ENCODE data around the gene DOK7.
"Not testable (repeated sequence)": the region's sequence is repeated elsewhere in the genome, so short reads cannot be mapped to it uniquely, and the experiment has no call there.

DOK7 gene

GRCh38 chr4:3442959-3443749 is 20.0 kb upstream of the DOK7 start:
- no peak for DNase-seq (ENCODE audit: low spot score)

- no peak for DNase-seq (ENCODE audit: low spot score)
Observed at GRCh38 chr4:3443750-3444309, 19.3 kb upstream of the DOK7 start.

- DNase-seq (ENCODE audit: low spot score): no peak
Observed at GRCh38 chr4:3444351-3445110, 18.6 kb upstream of the DOK7 start.

GRCh38 chr4:3445111-3445820 is 17.8 kb upstream of the DOK7 start:
- DNase-seq (ENCODE audit: low spot score): no peak

GRCh38 chr4:3445829-3446545 is 17.1 kb upstream of the DOK7 start:
- no peak for DNase-seq (ENCODE audit: low spot score)

- no peak for DNase-seq (ENCODE audit: low spot score)
Observed at GRCh38 chr4:3446631-3447320, 16.3 kb upstream of the DOK7 start.

- no peak for DNase-seq (ENCODE audit: low spot score)
Observed at GRCh38 chr4:3447431-3448395, 15.4 kb upstream of the DOK7 start.

GRCh38 chr4:3449047-3449573 is 14.0 kb upstream of the DOK7 start:
- no peak for DNase-seq (ENCODE audit: low spot score)

- no peak for DNase-seq (ENCODE audit: low spot score)
Observed at GRCh38 chr4:3449574-3450534, 13.3 kb upstream of the DOK7 start.

- DNase-seq (ENCODE audit: low spot score): no peak
Observed at GRCh38 chr4:3450643-3451042, 12.5 kb upstream of the DOK7 start.

- no peak for DNase-seq (ENCODE audit: low spot score)
Observed at GRCh38 chr4:3451956-3452355, 11.2 kb upstream of the DOK7 start.

GRCh38 chr4:3452376-3452775 is 10.7 kb upstream of the DOK7 start:
- DNase-seq (ENCODE audit: low spot score): no peak

GRCh38 chr4:3455596-3455995 is 7.5 kb upstream of the DOK7 start:
- DNase-seq (ENCODE audit: low spot score): not testable (repeated sequence)

GRCh38 chr4:3458371-3458770 is 4.7 kb upstream of the DOK7 start:
- no peak for DNase-seq (ENCODE audit: low spot score)

GRCh38 chr4:3459156-3459555 is 4.0 kb upstream of the DOK7 start:
- DNase-seq (ENCODE audit: low spot score): not testable (repeated sequence)

GRCh38 chr4:3460926-3461325 is 2.2 kb upstream of the DOK7 start:
- no peak for DNase-seq (ENCODE audit: low spot score)

GRCh38 chr4:3461515-3462291 is 1.4 kb upstream of the DOK7 start:
- no peak for DNase-seq (ENCODE audit: low spot score)

- DNase-seq (ENCODE audit: low spot score): no peak
Observed at GRCh38 chr4:3462321-3462789, 751 bp upstream of the DOK7 start.

Data from globus pallidus (tissue), 1 donor.